GM12874 (cell line): ENCODE measurements around the gene MCC.

Source experiments
- TF ChIP-seq, protein P1 (sequence below): IDR thresholded peaks from 2 replicates; pipeline ENCODE4 v1.5.1; 2011; ENCODE audit warnings: low read depth, mild to moderate bottlenecking, control low read depth, low read length, moderate library complexity; ENCODE audit not compliant: insufficient read depth

Gene MCC

DNA sequence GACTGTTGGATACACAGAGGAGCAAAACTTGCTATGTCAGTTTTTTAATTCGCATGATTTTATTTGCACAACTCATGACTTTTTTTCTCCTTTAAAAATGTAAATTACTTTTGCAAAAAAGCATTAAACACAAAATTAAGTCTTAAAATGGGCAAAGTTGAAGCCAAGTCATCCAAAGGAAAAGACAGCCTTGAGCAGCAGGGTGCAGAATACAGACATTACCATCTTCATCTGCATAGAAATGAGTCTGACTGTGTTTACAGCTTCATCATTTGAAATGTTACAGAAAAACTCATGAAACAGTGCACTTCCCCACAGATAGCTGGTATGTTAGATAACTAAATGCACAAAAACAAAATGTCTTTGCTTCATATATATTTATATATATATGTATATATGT, 154.8 kb downstream of the MCC start:
- TF ChIP-seq, protein P1, sequence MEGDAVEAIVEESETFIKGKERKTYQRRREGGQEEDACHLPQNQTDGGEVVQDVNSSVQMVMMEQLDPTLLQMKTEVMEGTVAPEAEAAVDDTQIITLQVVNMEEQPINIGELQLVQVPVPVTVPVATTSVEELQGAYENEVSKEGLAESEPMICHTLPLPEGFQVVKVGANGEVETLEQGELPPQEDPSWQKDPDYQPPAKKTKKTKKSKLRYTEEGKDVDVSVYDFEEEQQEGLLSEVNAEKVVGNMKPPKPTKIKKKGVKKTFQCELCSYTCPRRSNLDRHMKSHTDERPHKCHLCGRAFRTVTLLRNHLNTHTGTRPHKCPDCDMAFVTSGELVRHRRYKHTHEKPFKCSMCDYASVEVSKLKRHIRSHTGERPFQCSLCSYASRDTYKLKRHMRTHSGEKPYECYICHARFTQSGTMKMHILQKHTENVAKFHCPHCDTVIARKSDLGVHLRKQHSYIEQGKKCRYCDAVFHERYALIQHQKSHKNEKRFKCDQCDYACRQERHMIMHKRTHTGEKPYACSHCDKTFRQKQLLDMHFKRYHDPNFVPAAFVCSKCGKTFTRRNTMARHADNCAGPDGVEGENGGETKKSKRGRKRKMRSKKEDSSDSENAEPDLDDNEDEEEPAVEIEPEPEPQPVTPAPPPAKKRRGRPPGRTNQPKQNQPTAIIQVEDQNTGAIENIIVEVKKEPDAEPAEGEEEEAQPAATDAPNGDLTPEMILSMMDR, result no peak

DNA sequence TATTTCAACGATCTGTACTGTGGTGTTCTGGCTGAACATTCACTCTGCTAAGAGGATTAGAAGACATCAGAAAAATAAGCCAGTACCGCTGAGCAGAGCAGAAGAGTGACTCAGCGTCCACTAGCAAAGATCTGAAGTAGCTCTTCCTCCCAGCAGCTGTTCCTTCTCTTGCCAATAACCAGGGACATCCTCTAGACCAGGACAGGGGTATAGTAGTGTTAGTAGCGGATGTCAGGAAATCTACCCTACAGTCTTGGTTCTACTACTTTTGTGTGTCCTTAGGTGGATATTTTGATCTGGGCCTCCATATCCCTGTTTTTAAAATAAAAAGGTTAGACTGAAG, 157.1 kb downstream of the MCC start:
- TF ChIP-seq, protein P1, result no peak

DNA sequence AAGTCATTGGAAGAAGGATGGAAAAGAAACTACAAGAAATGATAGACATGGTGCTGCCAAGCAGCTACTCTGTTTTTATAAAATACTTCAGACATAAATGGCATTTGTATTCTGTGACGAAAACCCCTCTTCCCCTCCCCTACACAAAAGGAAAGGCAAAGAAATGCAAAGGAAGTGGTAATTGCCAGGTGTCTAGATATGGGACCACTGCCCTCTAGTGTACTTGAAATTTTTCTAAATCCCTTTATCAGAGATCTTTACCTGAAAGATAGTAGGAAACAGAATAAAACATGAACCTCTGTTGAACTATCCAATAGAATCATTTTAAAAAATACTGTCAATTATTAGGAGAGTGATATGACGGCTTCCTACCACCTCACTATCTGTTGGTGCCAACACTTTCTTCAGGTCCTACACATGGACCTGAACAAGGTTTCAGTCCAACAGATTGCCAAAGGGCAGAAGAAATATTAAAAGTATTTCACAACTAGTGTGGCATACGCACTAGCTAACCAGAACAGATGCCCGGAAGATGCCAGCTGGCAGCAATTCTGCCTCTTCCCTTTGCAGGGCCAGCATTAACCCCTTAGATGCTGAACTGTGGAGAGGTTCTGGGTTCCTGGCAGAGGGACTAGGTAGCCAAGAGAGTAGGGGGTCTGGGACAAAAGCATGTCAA, 157.6 kb downstream of the MCC start:
- TF ChIP-seq, protein P1, result peak; percentile 27; the same call in 1 of the 2 replicates

DNA sequence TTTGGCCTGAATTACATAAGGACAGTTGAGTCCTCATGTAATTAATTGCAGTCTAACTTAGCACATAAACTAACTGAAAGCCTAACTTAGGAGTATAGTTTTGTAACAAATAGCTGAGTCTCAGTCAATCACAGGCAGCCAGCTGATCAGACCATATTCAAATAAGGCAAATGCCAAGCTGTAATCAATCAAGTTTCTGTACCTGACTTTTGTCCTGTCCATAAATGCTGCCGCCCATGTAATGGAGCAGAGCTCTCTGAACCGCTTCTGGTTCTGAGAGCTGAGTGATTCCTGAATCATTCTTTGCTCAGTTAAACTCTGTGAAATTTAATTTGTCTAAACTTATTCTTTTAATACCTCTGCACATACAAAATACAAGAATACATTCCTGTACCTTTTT, 158.3 kb downstream of the MCC start:
- TF ChIP-seq, protein P1, result no peak

DNA sequence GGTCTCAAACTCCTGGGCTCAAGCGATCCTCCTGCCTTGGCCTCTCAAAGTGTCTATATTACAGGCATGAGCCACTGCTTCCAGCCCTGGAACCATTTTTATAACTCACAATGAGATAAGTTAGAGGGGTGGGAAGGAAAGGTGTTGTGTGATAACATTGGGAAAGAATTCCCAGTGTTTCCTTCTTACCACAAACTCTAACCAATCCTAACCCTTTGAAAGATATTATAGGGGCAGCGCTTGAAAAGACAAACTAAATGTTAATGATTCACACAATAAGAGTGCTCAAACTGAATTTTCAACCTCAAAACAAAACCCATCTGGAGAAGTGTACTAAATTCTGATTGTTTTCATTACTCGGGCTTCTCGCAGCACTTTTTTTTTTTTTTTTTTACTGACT, 163.2 kb downstream of the MCC start:
- TF ChIP-seq, protein P1, result no peak

DNA sequence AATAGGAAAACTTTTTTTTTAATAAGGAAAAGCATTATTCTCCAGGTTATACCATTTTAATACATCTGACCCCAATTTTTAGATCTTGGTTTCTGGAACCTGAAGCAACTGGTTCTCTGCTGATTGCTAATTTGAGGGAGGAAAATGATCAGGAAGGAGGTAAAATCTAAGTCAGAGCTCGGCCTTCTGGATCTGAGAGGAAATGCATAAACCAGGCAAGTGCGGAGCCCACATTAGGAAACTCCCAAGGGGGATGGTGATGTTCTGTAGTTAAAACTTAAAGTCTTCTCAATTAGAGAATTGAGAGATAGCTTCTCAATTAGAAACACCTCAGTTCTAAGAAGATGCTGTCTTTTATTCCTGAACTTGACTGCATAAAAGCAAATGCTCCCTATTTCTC, 167.0 kb downstream of the MCC start:
- TF ChIP-seq, protein P1, result no peak

DNA sequence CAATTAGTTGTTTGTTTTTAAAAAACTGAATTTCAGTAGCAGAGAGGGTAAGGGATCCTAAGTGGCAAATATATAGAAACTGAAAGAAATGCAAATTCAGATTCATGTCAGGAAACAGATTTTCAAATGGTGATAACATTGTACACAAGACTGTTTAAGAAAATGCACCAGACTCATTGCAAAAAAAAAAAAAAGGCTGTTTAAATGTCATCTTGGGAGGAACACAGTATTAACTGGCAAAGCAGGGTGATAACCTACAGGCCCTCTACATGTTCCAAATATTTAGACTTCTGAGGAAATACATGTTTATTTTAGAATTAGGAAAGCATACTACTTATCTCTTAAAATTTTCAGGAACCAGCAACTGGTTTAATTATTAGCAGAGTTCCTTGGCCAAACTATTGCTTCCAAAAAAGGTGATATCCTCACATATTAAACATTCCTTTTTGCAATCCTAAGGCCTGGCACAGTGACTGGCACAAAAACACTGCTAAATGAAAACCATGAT, 167.9 kb downstream of the MCC start:
- TF ChIP-seq, protein P1, result no peak
